ENCODE measurements around the gene TMED3.

Gene TMED3

DNA sequence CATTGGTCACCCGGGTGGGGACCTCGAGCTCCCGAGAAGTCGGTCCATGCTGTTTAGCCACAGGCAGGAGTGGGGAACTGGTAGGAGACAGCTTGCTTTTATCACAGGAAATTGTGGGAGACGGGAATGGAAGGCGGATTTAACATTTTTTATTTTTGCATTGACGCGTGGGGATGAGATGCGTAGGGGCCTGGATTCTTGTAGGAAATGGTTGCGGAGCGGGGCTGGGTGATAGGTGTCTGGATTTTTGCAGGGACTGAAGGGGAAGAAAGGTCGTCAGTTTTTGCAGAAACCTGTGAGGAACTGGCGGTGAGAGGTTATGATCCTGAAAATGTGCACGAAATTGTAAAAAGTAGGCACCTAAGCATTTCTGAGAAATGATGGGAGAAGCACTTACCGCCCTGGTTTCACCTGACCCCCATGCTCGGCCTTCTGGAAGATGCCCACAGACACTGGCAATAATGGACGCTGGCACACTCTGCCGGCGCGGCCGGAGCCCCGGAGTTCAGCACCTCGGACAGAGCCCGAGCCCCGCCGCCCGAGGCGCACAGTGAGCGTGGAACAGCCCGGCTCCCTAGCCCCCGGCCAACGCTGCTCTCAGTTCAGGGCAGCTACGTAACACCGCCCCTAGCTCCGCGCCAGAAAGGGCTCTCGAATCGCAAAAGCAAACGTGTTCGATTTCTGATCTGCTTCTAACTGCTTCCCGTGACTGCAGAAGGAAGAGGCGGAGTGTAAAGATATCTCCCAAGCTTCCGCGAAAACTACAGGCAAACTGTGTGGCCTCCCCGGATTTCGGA is 27.5 kb upstream of the TMED3 start:
- ChIA-PET POLR2A (no interaction called here), CTCF (no interaction called here)
- no peak for DNase-seq (ENCODE audit: low read depth, low spot score)
- no peak for TF ChIP-seq CTCF (IDR thresholded peaks at IDR 0.05; ENCODE audit: insufficient read depth, low read length, missing control alignments)
- no peak overlapping the region for H3K4me3 ChIP-seq (ENCODE audit: low read depth, low read length)

DNA sequence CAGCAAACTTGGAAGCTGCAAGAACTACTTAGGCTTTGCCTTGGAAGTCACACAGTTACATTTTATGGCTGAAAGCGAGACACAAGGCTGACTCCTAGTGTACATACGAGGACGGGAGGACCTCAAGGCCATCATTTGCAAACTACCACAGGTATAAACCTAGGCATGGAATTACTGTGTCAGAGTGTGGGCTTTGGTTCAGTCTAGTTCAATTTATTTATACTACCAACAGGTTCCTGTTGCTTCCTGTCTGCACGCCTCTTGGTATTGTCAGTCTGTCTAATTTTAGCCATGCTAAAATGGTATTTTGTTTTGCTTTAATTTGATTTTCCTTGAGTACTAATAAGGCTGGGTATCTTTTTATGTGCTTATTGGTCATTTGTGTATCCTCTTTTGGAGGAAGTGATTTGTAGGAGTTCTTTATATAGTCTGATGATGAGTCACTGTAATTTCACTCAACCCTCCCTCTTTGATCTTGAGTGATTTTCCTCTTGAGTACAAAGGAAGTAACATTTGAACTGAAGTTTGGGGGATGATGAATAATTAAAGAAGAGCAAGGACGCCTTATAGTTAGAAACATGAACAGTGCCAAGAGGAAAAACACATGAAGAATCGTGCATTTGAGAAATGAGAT is 20.2 kb upstream of the TMED3 start:
- POLR2A ChIA-PET = no interaction called here
- CTCF ChIA-PET = no interaction called here
- no peak for TF ChIP-seq CTCF (IDR thresholded peaks at IDR 0.05; ENCODE audit: insufficient read depth, low read length, missing control alignments)
- no peak overlapping the region for H3K4me3 ChIP-seq (ENCODE audit: low read depth, low read length)
- no peak for DNase-seq (ENCODE audit: low read depth, low spot score)

DNA sequence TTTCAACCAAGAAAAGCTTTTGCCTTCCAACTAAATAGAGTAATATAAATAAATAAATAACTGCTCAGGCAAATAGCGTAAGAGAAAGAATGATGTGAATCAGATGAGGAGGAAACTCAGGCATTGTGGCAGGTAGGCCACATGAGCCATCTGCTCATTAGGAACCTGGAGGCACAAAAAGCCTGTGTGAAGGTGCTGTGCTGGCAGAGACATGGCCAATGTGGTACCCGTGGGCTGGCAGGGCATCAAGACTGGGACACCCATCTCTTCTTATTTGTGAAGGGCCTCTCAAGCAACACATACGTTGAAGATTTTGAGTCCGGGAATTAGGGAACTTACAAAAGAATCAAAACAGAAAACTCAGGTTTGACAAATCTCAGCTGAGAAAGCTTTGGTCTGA is 18.9 kb upstream of the TMED3 start:
- TF ChIP-seq CTCF (IDR thresholded peaks at IDR 0.05; ENCODE audit: insufficient read depth, low read length, missing control alignments) = no peak
- DNase-seq (ENCODE audit: low read depth, low spot score) = no peak
- H3K4me3 ChIP-seq (ENCODE audit: low read depth, low read length) = no peak overlapping the region
- ChIA-PET POLR2A (no interaction called here), CTCF (no interaction called here)

DNA sequence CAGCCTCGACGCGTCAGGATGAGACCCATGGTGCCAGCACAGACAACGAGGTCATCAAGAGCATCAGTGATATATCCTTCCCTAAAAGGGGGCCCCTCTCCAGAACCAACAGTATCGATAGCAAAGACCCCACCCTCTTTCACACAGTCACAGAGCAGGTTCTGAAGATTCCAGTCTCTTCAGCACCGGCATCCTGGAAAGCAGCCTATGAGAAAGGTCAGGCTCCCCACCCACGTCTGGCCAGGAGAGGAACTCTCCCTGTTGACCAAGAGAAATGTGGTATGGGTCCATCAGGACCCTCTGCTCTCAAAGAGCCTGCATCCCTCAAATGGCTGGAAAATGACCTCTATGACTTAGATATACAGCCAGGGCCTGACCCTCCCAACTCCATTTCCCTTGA is 16.8 kb upstream of the TMED3 start:
- POLR2A ChIA-PET = no interaction called here
- CTCF ChIA-PET = no interaction called here
- no peak for DNase-seq (ENCODE audit: low read depth, low spot score)
- TF ChIP-seq CTCF (IDR thresholded peaks at IDR 0.05; ENCODE audit: insufficient read depth, low read length, missing control alignments) = no peak
- H3K4me3 ChIP-seq (ENCODE audit: low read depth, low read length) = no peak overlapping the region

DNA sequence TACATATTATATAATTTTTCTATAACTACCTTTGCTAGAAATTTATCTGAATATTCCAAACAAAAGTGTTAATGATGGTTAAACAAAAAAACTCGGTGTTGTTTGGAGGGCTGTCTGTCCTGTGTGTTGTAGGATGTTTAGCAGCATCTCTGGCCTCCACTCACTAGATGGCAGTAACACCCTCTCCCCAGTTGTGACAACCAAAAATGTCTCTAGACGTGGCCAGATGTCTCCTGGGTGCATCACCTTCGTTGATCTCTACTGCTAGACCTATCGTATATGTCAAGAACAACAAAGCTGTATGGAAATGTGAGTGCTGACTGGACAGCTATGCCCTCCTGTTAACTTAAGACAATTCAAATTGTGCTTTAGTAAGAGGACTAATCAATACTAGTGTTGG is 14.3 kb upstream of the TMED3 start:
- POLR2A ChIA-PET = no interaction called here
- TF ChIP-seq CTCF (IDR thresholded peaks at IDR 0.05; ENCODE audit: insufficient read depth, low read length, missing control alignments) = no peak
- DNase-seq (ENCODE audit: low read depth, low spot score) = no peak
- H3K4me3 ChIP-seq (ENCODE audit: low read depth, low read length) = no peak overlapping the region
- CTCF ChIA-PET = no interaction called here

GRCh38 chr15:79299126-79299840 is 11.6 kb upstream of the TMED3 start:
- no peak for TF ChIP-seq CTCF (IDR thresholded peaks at IDR 0.05; ENCODE audit: insufficient read depth, low read length, missing control alignments)
- DNase-seq (ENCODE audit: low read depth, low spot score) = no peak
- ChIA-PET CTCF (no interaction called here), POLR2A (no interaction called here)
- no peak overlapping the region for H3K4me3 ChIP-seq (ENCODE audit: low read depth, low read length)

Data from AG04449 (cell line).